GM12892 (cell line): ENCODE data around the gene ZNF649.

Experiments used
- POLR2A ChIP-seq: IDR thresholded peaks from 2 replicates; pipeline ENCODE4 v1.6.1; 2011; ENCODE audit warnings: low read depth, low read length, control low read depth
- TAF1 ChIP-seq: IDR thresholded peaks from 2 replicates; pipeline ENCODE4 v1.6.1; 2011; ENCODE audit warnings: low read depth, mild to moderate bottlenecking, control low read depth, low read length, borderline replicate concordance

- TF ChIP-seq POLR2A: no peak
- no peak for TF ChIP-seq TAF1
These were observed 17.0 kb downstream of the ZNF649 start, which contains the start of gene ZNF577 for GRCh38 chr19:51887522-51888498.
